Chondrocyte (in vitro differentiated cells): ENCODE data around the gene DLEC1. TPM values are rescaled to one million over a fixed set of nuclear protein-coding genes. Genes with fewer than 3 reads are reported as not detected.

Source experiments
- DNase-seq: peaks from one replicate; pipeline ENCODE4 v3.0.0; 2021; ENCODE audit warnings: mixed read lengths, low spot score
- H3K27ac Mint-ChIP-seq: one replicate; pipeline ENCODE4 v1.8.0; 2021; ENCODE audit warnings: mild to moderate bottlenecking, moderate library complexity, mixed read lengths; ENCODE audit not compliant: unreplicated experiment
- H3K27me3 Mint-ChIP-seq: 2 replicates; pipeline ENCODE4 v1.8.0; 2021; ENCODE audit warnings: low read depth, mixed read lengths
- H3K36me3 Mint-ChIP-seq: 2 replicates; pipeline ENCODE4 v1.8.0; 2021; ENCODE audit warnings: low read depth, mixed read lengths
- H3K4me1 Mint-ChIP-seq: 2 replicates; pipeline ENCODE4 v1.8.0; 2021; ENCODE audit warnings: low read depth, mild to moderate bottlenecking, mixed read lengths
- H3K4me3 Mint-ChIP-seq: one replicate; pipeline ENCODE4 v1.8.0; 2021; ENCODE audit warnings: mild to moderate bottlenecking, moderate library complexity, mixed read lengths; ENCODE audit not compliant: unreplicated experiment
- H3K9me3 Mint-ChIP-seq: 2 replicates; pipeline ENCODE4 v1.8.0; 2021; ENCODE audit warnings: low read depth, mixed read lengths
- total RNA-seq: library from RNA; stranded (reverse); gene quantifications from 3 replicates; pipeline ENCODE4 v1.2.1, GENCODE V29; 2021
- TF ChIP-seq, protein P1 (sequence below): fragments of 200-600 bp; sonication (generic); IDR thresholded peaks from 2 replicates; pipeline ENCODE4 v1.5.0; 2021; ENCODE audit warnings: antibody characterized with exemption, mild to moderate bottlenecking, moderate library complexity

Gene DLEC1
- total RNA-seq, 1 donor from 2014 or later, result 0.17 TPM

DNA sequence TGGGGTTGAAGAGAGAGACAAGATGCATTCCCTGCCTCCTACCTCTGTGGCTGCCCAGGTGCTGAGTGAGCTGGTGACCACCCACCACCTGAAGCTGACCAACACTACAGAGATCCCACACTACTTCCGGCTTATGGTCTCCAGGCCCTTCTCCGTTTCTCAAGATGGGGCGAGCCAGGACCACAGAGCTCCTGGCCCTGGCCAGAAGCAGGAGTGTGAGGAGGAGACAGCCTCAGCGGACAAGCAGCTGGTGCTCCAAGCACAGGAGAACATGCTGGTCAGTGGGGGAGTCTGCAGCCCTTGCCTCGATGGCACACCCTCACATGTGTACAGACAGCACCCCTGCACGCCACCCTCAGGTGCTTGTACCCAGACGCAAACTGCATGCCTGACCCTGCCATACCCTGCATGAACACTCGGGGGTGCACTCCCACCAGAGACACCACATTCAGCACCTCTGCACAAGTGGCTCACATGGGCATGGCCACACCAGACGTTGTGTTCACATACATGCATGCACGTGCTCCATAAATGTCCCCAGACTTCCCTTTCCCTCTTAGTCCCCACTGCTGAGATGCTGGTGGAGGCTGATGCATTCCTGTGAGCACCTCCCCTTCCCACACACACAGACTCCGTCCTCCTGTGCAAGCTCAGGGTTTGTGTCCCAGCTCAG is 78.9 kb downstream of the DLEC1 start:
- Mint-ChIP-seq H3K4me1 (no peaks in the 10 kb centered on the region), H3K27me3 (peaks cover 8% of the 10 kb centered on the region), H3K4me3 (no peak overlapping the region), H3K36me3 (peaks cover 7% of the 10 kb centered on the region), H3K9me3 (no peaks in the 10 kb centered on the region), H3K27ac (no peak overlapping the region)
- DNase-seq, result no peak
- TF ChIP-seq, protein P1, sequence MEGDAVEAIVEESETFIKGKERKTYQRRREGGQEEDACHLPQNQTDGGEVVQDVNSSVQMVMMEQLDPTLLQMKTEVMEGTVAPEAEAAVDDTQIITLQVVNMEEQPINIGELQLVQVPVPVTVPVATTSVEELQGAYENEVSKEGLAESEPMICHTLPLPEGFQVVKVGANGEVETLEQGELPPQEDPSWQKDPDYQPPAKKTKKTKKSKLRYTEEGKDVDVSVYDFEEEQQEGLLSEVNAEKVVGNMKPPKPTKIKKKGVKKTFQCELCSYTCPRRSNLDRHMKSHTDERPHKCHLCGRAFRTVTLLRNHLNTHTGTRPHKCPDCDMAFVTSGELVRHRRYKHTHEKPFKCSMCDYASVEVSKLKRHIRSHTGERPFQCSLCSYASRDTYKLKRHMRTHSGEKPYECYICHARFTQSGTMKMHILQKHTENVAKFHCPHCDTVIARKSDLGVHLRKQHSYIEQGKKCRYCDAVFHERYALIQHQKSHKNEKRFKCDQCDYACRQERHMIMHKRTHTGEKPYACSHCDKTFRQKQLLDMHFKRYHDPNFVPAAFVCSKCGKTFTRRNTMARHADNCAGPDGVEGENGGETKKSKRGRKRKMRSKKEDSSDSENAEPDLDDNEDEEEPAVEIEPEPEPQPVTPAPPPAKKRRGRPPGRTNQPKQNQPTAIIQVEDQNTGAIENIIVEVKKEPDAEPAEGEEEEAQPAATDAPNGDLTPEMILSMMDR, result peak; percentile 83

DNA sequence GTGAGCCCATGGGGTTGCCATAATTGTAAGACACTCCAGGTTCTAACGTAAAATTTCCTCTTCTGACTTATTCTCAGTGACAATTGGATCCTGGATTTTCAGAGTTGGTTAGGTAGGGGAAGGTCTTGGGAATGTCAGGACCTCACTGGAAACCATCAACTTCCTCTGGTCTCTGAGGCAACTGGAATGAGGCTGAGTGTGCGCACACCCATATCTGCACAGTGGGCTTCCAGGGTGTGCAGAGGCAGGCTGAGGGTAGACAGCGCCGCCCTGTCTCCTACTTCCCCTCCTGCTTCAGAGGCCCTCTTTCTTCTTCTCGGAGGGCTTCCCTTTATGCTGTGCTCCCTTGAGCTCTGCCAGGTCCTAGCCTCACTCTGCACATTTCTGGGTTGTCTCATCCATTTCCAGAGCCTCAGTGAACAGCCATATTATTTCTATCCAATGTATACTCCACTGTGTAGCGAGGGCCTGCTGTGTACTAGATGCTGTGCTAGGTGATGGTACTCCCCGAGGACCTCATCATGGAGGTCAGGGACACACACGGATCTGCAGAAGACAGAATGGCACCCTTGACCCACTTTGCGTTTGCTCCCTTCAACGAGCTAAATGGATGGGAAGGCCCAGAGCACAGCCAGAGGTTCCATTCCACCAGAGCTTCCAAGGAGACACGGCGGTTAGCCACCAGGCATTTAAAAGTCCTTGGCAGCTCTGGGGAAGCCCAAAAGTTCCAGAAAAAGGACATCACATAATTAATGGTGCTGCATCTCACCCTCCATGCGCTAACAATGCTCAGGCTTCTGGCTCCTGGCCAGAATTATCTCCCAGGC is 79.6 kb downstream of the DLEC1 start:
- no peak overlapping the region for H3K27ac Mint-ChIP-seq

DNA sequence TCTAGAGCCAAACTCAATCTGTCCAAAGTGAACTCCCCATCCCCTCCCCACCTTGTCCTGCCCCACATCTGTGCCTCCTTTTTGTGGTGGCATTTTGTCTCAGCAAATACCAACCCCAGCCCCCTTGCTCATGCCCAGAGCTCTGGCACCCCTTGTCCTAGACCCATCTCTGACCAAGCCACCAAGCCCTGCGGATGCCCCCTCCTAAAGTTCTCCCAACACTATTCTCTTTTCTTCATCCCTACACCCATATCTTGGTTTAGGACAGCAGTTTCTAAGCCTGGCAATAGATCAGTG is 80.2 kb downstream of the DLEC1 start:
- Mint-ChIP-seq H3K4me3 (no peak overlapping the region), H3K27ac (no peak overlapping the region), H3K9me3 (no peaks in the 10 kb centered on the region), H3K36me3 (peaks cover 8% of the 10 kb centered on the region), H3K4me1 (no peaks in the 10 kb centered on the region), H3K27me3 (peaks cover 8% of the 10 kb centered on the region)
- DNase-seq, result no peak
- TF ChIP-seq, protein P1, result no peak

More for the DNA sequence above, 79.6 kb downstream of the DLEC1 start:
- DNase-seq, result no peak
- Mint-ChIP-seq H3K4me3 (no peak overlapping the region), H3K9me3 (no peaks in the 10 kb centered on the region), H3K27me3 (peaks cover 8% of the 10 kb centered on the region), H3K4me1 (no peaks in the 10 kb centered on the region), H3K36me3 (peaks cover 8% of the 10 kb centered on the region)
- TF ChIP-seq, protein P1, result no peak

DNA sequence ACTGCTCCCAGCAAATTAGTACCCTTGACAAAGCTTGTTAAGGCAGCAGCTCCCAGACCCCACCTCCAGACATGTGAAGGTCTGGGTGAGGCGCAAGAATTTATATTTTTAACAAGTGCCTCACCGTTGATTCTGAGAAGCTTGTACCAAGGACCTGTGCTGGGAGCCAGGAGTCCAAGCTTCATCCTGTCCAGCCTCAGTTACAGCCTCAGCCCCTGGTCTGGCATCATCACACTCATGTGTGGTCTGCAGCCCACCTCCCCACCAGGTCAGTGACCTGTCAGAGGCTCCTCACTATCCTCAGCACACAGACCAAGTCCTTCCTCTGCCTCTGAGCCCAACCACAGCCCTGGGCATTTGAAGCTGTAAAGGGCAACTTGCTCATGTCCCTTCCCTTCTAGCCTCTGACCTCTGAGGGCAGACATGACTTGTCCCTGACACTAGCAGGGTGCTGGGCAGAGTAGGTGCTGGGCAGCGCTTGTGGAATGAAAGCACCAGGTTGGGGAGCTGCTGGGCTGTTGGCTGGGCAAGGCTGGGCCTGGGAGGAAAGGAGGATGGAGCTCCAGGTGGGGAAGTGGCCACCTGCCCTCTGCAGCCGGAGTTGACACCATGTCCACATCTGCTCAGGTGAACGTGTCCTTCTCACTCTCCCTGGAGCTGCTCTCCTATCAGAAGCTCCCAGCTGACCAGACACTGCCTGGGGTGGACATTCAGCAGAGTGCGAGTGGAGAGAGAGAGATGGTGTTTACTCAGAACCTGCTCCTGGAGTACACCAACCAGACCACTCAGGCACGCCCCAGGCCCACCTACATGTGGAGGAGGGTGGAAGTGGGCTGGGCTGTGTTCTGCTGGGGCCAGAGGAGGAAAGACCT is 81.0 kb downstream of the DLEC1 start:
- H3K27me3 Mint-ChIP-seq, result peaks cover 8% of the 10 kb centered on the region
- H3K4me1 Mint-ChIP-seq, result no peaks in the 10 kb centered on the region
- no peak for DNase-seq
- H3K4me3 Mint-ChIP-seq, result no peak overlapping the region
- TF ChIP-seq, protein P1, result no peak
- H3K27ac Mint-ChIP-seq, result no peak overlapping the region
- no peaks in the 10 kb centered on the region for H3K9me3 Mint-ChIP-seq
- peaks cover 14% of the 10 kb centered on the region for H3K36me3 Mint-ChIP-seq
